Measurements from ENCODE around the gene ARX.

The ARX gene
- 0 to 0.16 (median 0) reads per million in 18 experiments for total RNA-seq

GRCh38 chrX:25015486-25016360, at the start of gene ARX:
Gene ARX, minus strand, starts transcription at chrX:25015965. Its CDS starts 228 bp downstream, at chrX:25015737.
- DNase-seq = peak; percentile 4 to 34

GRCh38 chrX:25059273-25059672, 43.5 kb upstream of the ARX start:
- DNase-seq = no peak

- no peak for DNase-seq
Measured at GRCh38 chrX:25052798-25053534, 37.2 kb upstream of the ARX start.

- no peak for DNase-seq
Measured at GRCh38 chrX:25049971-25050370, 34.2 kb upstream of the ARX start.

GRCh38 chrX:25049357-25049756, 33.6 kb upstream of the ARX start:
- peak in 1 of 2 donors; percentile 39 for DNase-seq

GRCh38 chrX:25048178-25048577, 32.4 kb upstream of the ARX start:
- no peak for DNase-seq

GRCh38 chrX:25043192-25043591, 27.4 kb upstream of the ARX start:
- peak in 1 of 2 donors; percentile 12 for DNase-seq

GRCh38 chrX:25039036-25039435, 23.3 kb upstream of the ARX start:
- DNase-seq = no peak

GRCh38 chrX:25034889-25035288, 19.1 kb upstream of the ARX start:
- DNase-seq = no peak

GRCh38 chrX:25029288-25029825, 13.6 kb upstream of the ARX start:
- no peak for DNase-seq

- no peak for DNase-seq
Measured at GRCh38 chrX:25028726-25029125, 13.0 kb upstream of the ARX start.

GRCh38 chrX:25026576-25026975, 10.8 kb upstream of the ARX start:
- DNase-seq = no peak

GRCh38 chrX:25025615-25026014, 9.8 kb upstream of the ARX start:
- DNase-seq = no peak

GRCh38 chrX:25023908-25024307, 8.1 kb upstream of the ARX start:
- no peak for DNase-seq

GRCh38 chrX:25022499-25023325, 6.9 kb upstream of the ARX start:
- no peak for DNase-seq

GRCh38 chrX:25020905-25021449, 5.2 kb upstream of the ARX start:
- peak in 1 of 2 donors; percentile 2 for DNase-seq

- no peak for DNase-seq
Measured at GRCh38 chrX:25020391-25020904, 4.7 kb upstream of the ARX start.

GRCh38 chrX:25019707-25020390, 4.1 kb upstream of the ARX start:
- DNase-seq = no peak

GRCh38 chrX:25018682-25019081, 2.9 kb upstream of the ARX start:
- no peak for DNase-seq

- no peak for DNase-seq
Measured at GRCh38 chrX:25017667-25018247, 2.0 kb upstream of the ARX start.
